Cerebellar nuclear complex (tissue), 1 donor: ENCODE measurements around the gene SYP.

ENCODE experiments used
- DNase-seq, 2 experiments: peaks; one replicate each; lab custom pipeline; 2025; lab: John Stamatoyannopoulos, UW

SYP gene

DNA sequence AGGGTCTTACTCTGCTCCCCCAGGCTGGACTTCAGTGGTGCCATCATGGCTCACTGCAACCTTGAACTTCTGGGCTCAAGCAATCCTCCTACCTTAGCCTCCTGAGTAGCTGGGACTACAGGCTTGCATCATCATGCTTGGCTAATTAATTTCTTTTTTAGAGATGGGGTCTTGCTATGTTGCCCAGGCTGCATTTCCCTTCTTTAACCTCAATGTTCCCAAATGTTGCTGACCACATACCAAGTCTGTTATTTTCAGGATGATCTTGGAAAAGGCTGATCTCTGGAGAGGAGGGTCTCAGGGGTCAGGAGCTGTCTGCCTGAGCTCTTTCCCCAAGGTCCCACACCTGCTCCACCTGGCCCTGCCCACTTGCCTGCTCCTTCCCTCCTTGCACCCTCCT, 20.1 kb upstream of the SYP start:
- DNase-seq: no peak

- no peak for DNase-seq
These were observed 15.1 kb upstream of the SYP start for GRCh38 chrX:49214996-49215526.

- no peak for DNase-seq
These were observed 14.4 kb upstream of the SYP start for GRCh38 chrX:49214416-49214815.

DNA sequence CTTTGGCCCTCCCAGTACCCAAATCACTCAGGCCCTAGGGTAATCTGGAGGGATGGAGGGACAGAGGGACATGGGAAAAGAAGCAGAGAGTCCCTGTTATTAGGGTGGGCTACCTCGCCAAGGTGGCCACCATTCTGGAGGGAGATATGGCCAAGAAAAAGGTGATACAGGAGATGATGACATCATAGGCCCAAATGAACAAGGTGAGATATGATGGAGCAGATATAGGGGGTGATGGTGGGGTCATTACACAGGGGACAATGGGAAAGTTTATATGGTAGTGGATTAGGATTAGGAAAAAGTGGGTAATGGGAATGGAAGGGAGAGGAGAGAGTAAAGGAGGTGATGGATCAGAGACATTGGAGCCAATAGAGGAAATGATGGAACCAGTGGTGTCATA, 12.9 kb upstream of the SYP start:
- no peak for DNase-seq

DNA sequence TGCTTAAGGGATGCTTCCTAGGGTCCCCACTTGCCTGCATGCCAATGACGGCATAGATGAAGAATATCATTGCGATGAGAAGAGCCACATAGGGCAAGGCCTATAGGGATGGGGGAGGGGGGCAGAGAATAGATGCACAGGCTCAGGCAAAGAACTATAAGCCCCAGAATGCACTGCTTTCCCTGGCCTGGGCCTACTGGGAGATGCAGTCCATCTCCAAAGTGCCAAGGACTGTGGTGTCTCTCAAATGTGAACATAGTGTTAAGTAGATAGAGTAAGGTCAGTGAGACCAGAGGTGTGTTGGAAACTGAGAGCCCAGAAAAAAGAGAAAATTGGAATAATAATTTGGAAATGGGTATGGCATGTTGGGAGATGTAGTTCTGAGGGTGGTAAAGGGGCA, 12.2 kb upstream of the SYP start:
- no peak for DNase-seq

DNA sequence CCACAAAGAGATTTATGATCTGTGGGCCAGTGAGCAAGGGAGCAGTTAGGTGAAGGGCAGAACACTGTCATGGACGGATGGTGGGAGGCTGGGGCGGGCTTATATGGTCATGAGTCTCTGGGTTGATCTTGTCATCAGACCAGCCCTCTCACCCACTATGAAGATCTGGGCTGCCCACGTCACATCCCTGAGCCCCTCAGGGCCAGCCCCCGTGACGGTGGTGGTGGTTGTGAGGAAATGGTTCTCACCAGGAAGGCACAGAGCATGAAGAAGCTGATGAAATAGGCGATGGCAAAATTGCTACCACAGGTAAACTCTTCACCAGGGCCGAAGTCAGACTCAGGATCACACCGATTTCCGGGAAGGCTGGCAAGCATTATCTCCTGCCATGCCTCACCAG, 11.1 kb upstream of the SYP start:
- no peak for DNase-seq

- no peak for DNase-seq
These were observed 10.4 kb upstream of the SYP start for GRCh38 chrX:49210406-49210805.

- DNase-seq: peak; percentile 13 to 40
These were observed 9.7 kb upstream of the SYP start for GRCh38 chrX:49209434-49210251.

GRCh38 chrX:49208399-49208798, 8.4 kb upstream of the SYP start:
- DNase-seq: no peak

- no peak for DNase-seq
These were observed 6.5 kb upstream of the SYP start for GRCh38 chrX:49206543-49206942.

DNA sequence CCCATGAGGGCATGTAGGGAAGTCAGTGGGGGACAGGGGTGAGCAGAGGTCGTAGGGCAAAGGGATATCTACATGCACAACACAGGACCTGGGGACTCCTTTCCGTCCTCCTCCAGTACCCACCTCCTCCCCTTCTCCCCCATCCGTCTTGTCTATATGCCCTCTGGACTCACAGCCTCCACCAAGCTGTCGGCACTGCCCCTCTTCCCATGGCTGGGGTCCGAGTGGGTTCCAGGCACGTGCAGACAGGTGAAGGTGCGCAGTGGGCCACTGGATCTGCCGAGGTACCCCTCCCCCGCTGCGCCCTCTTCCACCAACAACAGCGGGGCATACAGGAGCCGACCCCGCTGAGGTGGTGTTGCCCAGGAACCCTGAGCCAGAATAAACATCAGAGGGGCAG, 5.5 kb upstream of the SYP start:
- DNase-seq: no peak

DNA sequence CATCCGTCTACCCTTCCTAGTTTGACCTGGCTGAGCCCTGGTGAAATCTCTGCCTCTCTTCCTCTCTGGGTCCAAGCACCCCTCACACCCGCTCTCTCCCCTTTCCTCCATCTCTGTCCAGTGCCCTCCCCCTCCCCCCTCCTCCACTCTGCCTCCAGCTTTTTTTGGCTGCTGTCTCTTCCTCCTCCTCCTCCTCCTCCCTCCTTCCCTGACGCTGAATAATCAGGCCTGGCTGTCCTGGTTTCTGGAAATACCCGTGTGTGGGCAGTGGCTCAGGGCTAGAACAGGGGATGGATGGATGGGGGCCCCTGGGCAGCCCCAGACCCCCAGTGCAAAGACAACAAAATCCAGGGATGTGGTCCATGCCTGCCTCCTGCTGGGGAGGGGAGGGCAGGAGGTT, 4.7 kb upstream of the SYP start:
- peak in 1 of 2 experiments; percentile 1 for DNase-seq

- DNase-seq: no peak
These were observed 4.0 kb upstream of the SYP start for GRCh38 chrX:49204017-49204416.

GRCh38 chrX:49203536-49203935, 3.5 kb upstream of the SYP start:
- DNase-seq: peak in 1 of 2 experiments; percentile 32

GRCh38 chrX:49202022-49202421, 2.0 kb upstream of the SYP start:
- DNase-seq: no peak

- DNase-seq: no peak
These were observed 738 bp downstream of the SYP start for GRCh38 chrX:49199315-49199595.

DNA sequence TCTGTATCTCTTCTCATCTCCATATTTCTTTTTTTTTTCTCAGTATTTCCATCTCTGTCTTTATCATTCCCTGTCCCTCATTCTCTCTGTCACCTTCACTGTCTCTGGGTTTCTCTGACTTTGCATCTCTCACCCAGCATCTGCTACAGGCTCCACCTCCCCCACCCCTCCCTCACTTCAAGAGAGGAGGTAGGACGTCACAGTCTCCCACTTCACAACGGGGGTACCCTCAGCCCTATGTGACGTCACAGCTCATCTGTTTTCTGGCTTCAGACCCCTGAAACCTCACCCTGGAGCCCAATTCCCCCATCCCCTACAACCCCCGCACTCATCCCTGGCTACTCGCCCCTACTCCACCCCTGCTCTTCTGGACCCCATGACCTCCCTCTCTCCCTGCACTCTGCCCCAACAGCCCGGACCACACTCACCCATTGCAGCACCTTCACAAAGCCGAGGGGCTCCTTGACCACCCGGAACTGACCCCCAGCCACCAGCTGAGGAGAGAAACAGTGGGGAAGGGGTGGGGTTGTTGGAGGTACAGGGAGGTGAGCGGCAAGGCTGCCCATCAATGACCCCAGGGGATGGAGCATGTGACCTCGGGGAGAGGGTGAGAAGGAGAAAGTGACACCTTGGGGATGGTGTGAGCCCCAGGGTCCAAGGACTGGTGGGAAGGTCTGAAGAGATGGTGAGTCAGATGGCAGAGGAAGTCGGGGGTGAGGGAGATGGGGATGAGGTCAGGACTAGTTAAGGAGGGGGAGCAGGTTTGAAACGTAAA, 1.3 kb downstream of the SYP start:
- no peak for DNase-seq

DNA sequence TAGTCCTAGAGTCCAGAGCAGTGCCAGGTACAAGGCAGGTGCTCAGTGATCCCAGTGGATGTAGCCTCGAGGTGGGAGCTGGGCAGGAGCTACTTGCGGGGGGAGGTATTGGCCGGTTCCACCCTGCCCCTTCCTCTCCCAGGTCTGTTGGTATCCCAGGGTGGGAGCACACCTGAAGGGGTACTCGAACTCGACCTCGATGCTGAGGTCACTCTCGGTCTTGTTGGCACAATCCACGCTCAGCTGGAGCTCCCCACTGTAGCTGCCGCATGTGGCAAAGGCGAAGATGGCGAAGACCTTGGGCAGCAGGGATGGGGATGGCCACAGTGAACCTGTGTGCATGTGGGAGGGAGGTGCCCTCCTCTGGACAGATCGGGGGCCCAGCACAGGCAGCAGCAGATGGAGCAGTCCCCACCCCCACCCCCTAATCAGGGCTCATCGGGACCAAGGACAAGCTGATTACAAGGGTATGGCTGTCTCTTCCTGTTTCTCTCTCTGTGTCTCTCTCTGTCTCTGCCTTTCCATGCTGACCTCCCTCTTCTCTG, 2.4 kb downstream of the SYP start:
- DNase-seq: no peak

GRCh38 chrX:49193542-49193964, 6.4 kb downstream of the SYP start:
- DNase-seq: no peak

GRCh38 chrX:49192722-49193328, 7.2 kb downstream of the SYP start:
- DNase-seq: no peak

DNA sequence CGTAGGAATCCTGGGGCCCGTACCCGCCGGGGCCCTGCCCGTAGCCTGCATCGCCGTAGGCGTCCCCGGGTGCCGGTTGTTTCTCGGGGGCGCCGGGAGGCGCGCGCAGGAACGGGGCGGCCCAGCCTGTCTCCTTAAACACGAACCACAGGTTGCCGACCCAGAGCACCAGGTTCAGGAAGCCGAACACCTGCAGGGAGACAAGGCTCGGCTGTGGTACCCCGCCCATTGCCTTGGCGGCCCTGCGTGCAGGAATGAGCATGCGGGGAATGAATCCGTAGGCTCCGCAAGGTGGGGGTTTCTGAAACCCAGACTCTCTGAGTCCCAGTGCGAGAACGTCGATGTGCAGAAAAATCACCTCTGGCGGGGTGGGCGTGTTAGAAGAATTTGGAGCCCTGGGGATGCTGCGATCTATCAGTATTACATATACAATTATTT, 8.4 kb downstream of the SYP start:
- no peak for DNase-seq

GRCh38 chrX:49190821-49191573, 9.0 kb downstream of the SYP start:
- DNase-seq: peak; percentile 86 to 89
